GM15510 (cell line): ENCODE data around the gene NRARP.

Experiments used
- POLR2A ChIP-seq: IDR thresholded peaks from 3 replicates; pipeline ENCODE4 v1.6.1; 2011; ENCODE audit warnings: borderline replicate concordance; ENCODE audit not compliant: insufficient read length; ENCODE audit errors: extremely low read depth

NRARP gene

DNA sequence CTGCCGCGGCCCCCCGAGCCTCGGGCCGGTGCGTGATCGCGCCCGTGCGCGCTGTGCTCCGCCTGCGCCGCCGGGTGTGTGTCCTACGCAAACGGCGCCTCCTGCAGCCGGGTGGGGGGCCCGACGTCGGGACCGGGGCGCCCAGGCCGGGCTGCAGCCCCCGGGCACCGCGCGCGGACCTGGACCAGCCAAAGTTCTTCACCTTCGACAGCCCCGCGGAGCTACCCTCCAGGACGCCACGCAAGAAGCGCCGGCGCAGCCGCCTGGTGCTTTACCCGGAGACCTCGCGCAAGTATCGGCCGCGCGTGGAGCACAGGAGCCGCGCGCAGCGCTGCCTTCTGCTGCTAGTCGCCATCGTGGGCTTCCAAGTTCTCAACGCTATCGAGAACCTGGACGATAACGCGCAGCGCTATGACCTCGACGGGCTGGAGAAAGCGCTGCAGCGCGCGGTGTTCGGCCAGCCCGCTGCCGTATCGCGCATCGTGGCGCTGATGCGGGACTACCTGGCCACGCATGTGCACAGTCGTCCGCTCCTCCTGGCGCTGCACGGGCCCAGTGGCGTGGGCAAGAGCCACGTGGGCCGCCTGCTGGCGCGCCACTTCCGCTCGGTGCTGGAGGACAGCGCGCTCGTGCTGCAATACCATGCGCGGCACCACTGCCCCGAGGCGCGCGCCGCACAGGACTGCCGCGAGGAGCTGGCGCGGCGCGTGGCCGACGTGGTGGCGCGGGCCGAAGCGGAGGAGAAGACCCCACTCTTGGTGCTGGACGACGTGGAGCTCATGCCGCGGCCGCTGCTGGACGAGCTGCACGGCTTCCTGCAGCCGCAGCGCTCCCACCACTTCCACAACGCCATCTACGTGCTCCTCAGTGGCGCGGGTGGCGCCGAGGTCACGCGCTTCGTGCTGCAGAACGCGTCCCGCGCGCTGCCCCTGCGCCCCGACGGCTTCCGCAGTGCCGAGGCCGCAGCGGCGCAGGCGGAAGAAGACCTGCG is 23.1 kb downstream of the NRARP start:
- TF ChIP-seq POLR2A, result no peak

DNA sequence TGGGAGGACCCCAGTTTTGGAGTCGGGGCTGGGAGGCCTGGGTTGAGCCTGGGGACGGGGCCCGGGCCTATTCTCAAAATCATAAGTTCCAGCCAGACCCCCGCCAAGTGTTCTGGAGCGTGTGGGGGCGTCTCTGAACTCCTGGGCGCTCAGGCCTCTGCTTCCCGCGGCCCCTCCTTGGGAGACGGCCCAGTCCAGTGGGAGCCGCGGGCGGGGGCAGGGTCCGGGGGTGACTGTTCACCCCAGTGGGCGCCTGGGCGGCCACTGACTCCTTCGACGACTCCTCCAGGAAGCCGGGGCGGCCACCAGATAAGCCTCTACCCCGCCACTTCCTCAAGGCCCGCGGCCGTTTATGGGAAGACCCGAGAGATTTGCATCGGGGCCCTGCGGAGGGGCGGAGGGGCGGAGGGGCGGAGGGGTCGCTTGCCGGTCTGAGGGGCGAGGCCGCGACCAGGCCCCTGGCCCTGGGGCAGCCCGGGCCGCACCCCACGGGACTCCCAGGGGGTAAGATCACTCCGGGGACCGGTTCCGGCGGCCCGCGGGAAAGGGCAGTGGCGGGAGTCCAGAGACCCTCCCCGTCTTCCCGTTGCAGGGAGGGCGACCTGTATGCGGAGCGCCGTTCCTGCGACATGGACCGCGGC is 23.9 kb downstream of the NRARP start:
- TF ChIP-seq POLR2A, result no peak

DNA sequence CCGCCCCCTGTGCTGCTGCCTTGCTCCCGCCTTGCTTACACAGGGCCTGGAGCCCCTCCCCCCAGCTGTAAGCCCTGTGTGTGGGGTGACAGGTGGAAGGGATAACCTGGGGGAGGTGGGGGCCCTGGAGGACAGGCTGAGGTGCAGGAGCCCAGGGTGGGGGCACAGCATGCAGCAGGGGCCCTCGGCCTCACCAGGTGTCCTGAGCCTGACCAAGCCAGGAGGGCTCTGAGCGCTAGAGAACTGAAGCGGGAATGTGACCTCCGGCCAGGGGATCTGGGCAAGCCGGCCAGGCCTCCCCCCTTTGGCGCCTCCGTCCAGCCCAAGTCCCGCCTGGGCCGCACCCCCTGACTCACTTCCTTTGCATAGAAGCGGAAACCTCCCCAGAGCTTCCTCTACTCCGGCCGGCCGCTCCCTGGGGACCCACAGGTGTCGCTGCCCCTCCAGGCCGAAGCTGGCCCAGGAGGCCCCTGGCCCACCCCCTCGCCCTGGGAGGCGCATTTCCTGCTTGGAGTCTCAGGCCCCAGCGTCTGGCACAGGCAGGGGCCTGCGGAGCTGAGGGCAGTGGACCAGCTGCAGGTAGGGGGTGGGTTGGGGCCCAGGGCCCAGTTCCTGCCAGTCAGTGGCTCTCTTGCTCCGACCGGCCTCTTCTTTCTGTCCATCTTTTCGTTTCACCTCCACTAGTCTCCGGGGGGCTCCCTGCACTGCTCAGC is 24.6 kb downstream of the NRARP start, which contains the start of gene TOR4A:
Gene TOR4A, plus strand, starts transcription at position 398 of the 713 bp plus-strand sequence. CDS start 964 bp downstream, outside the sequence.
- TF ChIP-seq POLR2A, result peak; percentile 72

DNA sequence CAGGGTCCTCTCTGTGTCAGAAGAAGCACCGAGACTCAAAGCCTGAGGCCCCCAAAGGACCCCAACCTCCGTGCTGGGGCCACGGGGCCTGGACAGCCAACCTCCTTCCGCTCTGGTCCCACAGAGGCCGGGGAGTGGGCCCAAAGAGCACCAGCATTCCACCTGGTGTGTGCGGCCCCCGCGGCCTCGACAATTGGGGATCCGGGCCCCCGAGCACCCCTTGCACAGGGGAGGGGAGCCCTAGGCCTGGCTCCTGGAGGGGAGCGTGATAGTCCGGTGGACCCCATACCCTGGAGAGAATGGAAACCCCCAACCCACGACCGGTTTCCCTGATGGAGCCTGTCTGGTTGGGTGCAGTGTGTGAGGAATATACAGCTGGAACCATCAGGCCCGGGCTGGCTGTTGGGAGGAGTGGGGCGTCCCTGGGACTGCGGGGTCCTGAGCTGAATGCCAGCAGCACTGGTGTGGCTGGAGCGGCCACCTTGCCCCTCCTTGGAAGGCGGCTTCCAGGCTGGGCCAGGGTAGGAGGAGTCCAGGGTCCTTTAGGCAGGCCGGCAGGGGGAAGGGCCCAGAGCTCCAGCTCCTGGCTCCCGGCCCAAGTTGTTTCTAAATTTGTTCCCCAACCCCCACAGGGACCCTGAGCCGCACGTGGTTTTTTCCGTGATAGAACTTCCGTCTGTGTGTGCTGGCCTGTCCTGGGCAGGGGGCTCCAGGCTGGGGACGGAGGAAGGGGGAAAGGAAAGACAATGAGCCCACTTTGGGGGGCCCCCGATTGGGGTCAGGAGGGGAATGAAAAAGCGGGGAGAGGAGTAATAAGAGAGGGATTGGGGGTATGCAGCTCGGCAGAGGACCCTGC is 25.4 kb downstream of the NRARP start:
- TF ChIP-seq POLR2A, result no peak

DNA sequence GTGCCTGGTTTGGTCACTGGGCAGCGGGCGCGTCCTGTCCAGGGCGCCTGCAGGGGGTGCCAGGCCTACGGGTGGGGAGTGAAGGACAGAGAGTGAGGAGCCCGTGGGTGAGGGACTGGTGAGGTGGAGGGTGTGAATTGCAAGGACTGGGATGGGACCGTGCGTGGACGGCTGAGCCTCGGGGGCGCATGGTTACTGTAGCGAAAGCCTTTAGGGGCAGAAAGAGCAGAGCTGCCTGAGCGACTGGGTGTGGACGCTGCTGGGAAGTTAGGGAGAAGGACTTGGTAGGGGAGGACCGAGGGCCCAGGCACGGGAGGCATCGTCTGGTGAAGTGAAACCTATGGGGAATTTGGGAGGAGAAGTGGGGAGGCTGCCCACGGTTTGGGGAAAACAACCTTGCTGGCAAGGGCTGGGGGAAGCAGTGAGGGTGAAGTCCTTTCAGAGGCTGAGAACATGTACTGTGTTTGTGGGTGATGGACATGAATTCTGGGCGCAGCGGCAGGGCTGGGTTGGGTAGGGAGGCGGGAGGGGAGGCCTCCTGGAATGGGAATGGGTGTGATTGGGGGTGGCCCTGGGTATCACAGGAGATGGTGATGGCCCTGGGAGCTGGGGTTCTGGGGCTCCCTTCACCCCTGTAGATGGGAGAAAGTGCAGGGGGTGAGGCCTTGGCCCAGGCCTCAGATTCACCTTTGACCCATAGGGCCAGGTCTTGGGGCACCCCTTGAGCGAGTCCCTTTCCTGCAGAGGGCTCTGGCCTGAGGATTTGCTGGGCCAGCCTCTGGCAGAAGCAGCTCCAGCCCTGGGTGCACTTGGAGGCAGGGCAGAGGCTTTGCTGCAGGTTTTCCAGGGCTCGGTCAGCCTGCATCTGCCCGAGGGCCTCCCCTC is 26.2 kb downstream of the NRARP start:
- no peak for TF ChIP-seq POLR2A

DNA sequence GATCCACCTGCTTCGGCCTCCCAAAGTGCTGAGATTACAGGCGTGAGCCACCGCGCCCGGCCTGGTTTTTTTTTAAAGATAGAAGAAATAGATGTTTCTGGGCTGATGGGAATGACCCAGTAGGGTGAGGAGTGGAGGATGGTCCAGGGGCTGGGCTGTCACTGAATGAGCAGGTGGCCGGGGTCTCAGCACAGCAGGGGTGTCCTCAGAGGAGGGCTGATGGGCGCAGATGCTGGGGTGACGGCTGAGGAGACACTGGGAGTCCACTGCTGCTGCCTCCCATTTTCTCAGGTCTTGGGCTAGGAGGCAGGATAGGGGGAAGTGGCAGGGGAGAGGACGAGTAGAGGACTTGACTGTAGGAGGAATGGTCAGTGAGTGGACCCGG is 26.9 kb downstream of the NRARP start:
- TF ChIP-seq POLR2A, result no peak

DNA sequence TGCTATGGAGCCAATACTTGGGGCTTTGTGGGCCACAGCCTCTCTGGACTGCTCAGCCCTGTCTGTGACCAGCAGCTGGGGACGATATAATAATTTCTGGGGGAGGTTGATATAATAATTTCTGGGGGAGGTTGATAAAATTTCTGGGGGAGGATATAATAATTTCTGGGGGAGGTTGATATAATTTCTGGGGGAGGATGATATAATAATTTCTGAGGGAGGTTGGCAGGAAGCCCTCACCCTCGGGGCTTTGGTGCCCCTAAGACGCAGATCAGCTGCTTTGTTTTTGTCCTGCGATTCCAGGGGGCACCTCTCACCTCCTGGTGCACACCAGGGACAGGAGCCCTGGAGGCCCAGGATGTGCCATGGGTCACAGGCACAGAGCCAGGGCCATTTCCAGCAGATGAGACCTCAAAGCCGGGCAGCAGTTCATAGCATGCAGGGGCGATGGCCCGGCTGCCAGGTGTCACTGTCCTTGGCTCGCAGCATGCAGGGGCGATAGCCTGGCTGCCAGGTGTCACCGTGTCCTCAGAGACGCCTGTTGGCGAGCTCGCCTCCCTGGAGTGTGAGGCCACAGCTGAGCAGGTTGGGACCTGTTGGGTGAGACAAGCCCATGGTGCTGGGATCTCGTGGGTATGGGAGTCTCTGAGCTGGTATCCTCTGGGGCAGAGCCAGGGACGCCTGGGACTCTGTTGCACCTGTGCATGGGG is 28.3 kb downstream of the NRARP start:
- TF ChIP-seq POLR2A, result no peak

DNA sequence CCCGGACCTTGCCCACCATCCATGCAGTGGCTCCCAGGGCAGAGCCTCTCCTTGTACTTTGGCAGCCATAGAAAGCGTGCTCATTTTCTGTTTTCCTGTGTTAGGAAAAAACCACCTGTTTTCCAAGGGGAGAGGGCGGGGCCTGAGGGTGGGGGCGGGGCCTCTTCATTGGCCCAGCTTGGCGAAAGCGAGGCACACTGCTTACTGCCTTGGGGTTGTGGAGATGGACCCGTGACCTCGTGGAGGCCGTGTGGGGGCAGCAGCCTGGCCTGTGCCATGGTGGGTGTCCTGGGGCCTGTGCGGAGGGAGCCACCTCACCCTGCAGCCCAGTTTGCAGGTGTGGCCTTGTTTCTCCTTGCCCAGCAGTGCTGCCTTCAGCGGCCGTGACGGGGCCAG is 29.0 kb downstream of the NRARP start:
- TF ChIP-seq POLR2A, result no peak

DNA sequence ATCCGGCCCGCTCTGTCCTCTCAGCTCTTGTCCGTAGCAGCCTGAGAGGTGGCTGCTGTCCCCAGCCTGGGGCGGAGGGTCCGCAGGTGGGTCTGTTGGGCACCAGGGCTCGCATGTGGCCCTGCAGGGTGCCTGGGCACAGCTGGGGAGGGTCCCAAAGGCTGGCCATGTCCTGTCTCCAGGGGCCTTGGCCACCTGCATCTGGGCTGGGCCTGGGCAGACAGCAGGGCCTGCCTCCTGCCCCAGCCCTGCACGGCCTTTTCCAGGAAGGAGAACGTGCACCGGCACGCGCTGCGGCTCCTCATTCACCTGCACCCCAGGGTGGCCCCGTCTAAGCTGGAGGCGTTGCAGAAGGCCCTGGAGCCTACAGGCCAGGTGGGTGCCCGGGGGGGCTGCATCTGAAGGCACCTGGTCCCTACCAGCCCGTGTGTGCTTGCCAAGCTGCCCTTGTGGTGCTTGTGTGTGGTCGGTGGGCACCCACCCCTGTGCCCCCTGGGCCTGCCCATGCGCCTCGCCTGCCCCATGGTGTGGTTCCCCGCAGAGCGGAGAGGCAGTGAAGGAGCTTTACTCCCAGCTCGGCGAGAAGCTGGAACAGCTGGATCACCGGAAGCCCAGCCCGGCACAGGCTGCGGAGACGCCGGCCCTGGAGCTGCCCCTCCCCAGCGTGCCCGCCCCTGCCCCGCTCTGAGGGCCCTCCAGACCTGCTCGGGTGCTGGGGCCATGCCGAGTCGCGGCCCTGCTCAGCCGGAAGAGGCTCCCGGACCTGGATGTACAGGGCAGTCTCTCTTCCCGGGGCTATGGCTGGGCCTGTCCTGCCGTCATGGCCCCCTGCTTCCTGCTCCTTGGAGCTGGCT is 29.6 kb downstream of the NRARP start:
- no peak for TF ChIP-seq POLR2A

DNA sequence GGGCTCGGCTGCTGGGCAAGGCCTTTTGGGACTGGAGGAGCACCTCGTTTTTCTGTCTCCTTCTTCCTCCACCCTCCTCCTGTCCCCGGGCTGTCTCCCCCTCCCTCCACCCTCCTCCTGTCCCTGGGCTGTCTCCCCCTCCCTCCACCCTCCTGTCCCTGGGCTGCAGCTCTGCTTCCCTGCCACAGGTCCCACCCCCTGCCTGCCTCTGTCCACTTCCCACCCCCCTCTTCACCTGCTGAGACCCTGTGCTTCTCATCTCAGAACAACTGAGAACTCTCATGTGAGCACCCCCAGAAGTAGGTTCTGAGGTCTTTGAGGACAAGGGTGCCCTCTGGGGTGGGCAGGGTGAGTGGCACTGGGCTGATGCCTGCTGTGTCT is 30.4 kb downstream of the NRARP start:
- no peak for TF ChIP-seq POLR2A

DNA sequence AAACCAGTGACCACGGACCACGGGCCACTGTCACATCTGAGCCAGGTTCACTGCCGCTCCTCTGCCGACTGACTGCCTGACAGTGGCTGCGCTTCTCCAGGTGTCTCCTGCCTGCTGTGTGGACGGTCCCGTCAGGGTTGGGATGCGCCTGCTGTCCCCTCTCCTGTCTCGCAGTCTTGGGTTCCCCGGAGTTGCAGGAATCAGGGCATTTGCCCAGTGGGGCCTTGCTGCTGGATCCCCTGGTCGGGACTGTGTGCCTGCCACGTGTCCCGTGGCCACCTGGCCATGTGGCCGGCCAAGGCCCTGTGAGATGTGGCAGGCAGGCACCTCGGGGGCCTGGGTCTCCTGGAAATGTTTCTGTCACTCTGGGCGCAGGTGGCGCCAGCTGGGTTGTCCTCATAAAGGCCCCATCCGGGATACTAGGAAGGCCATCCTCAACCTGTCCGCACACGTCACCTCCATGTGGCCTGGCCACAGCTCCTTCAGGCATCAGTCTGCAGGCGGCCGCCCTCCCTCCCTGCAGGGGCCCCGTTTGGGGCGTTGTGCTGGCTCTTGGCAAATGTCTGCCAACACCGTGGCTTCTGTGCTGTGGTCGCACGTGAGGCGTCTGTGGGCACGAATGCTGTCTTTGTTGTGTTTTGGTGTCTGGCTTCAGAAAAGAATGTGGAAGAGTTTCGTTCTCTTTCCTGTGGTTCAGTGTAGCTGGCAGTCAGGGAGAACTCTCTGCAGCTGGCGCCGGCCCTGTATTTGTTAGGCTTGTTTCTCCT is 31.0 kb downstream of the NRARP start:
- no peak for TF ChIP-seq POLR2A

DNA sequence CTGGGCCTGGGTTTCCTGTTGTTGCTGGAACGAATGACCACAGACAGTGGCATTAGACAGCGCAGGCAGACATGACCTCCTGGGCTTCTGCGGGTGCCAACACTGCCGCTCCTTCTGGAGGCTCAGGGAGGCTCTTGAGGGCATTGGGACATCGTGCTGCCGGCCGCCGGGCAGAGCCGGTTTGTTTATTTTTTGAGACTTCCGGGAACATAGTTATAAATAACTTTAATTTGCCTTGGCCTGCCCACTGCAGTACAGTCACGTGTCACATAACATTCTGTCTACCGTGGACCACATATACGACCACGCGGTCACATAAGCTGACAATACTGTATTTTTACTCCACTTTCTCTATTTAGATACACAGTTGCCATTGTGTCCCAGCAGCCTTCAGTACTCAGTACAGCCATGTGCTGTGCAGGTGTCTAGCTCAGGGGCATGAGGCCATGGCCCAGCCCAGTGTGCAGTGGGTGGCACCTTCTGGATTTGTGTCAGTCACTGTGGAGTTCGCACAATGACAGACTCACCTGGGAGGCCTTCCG is 32.8 kb downstream of the NRARP start:
- peak; percentile 36 for TF ChIP-seq POLR2A
